Hypothalamus (tissue), 51 donors: Measurements from ENCODE around the gene MAP3K6.
A peak's percentile ranks its signal among the peaks of the same experiment; 100 is the strongest.

ENCODE experiments used
- DNase-seq, 51 donors: peaks; one replicate each; lab custom pipeline; 2025; lab: John Stamatoyannopoulos, UW

MAP3K6 gene

DNA sequence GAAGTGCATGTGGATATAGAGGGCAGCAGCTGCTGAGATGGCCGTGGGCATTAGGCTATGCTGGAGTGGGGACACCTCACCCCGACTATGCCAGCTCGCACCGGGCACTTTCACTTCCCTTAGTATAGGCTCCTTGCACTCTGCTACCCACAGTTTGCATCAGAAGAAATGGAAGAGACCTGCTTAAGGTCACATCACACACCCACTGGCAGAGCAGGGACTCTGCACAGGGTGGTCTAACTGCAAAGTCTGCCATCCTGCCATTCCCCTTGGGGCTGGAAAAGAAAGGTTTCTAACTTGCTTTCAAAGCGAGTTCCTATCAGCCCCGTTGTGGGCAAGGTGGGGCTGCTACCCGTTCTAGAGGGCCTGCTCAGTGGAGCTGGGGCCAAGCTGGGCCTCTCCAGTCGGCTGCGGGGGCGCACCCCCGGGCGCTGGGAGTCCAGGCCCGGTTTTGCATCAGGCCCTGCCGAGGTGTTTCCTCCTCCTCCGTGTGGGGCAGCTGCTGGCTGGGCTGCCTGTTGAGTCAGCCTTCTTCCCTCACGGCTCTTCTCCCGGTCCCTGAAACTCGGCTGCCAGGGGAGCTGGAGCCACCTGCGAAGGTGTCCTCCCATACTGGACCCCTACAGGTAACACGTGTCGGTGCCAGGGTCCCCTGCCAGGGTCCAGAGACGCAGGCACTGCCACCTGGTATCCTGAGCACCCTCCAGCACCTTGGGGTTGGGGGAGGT is 25.1 kb downstream of the MAP3K6 start, which contains the start of gene SYTL1:
Gene SYTL1, plus strand, starts transcription at position 498 of the 728 bp plus-strand sequence. CDS start 3,313 bp downstream, outside the sequence.
- DNase-seq, result peak in 1 of 51 donors; percentile 36

DNA sequence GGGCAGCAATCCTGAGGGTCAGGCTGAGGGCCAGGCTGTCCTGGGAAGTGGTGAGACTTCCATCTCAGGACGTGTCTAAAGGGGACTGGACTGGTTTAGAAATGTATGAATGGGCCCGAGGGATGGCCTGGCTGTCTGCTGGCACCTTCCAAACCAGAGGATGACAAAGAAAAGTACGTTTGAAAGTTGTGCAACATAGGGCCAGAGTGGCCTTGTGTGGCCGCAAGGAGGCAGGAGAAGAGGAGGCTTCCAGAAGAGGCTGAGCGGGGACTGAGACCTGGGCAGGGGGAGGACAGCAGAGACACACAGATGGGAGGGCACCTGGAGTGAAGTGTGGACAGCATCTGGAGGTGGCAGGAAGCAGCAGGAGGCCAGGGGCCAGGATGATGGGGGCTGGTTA is 27.5 kb downstream of the MAP3K6 start:
- no peak for DNase-seq

DNA sequence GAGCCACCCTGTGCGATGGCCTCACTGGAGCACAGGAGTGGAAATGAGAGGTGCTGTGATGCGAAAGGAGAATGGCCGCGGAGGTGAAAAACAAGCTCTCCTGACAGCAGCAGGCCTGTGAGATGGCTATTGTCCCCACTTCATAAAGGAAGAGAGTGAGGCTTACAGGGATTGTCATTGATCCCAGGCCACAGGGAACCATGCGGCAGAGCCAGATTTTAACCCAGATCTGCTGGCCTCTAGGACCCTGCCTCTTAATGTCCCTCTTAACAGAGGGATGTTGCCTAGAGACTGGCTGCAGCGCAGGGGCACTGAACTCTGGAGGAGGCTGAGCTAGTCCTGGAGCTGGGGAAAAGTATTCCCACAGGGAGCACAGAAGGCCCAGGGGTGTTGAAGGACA is 28.0 kb downstream of the MAP3K6 start:
- no peak for DNase-seq

DNA sequence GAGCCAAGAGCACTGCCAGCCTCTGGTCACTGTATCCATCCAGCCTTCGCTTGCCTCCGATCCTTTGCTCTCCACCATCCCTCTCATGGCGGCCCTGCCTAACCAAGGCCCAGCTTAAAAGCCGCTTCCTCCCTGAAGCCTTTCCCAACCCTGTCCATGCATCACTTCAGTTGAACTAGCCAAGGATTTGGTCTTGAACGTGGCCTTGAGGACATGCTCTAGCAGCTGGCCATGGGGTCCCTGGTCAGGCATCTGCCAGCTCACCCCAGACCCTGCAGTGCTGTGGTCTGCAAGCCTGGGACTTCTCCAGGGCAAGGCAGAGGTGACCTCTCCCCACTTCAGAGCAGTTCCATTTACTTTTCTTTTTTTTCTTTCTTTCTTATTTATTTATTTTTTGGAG is 30.0 kb downstream of the MAP3K6 start:
- no peak for DNase-seq

DNA sequence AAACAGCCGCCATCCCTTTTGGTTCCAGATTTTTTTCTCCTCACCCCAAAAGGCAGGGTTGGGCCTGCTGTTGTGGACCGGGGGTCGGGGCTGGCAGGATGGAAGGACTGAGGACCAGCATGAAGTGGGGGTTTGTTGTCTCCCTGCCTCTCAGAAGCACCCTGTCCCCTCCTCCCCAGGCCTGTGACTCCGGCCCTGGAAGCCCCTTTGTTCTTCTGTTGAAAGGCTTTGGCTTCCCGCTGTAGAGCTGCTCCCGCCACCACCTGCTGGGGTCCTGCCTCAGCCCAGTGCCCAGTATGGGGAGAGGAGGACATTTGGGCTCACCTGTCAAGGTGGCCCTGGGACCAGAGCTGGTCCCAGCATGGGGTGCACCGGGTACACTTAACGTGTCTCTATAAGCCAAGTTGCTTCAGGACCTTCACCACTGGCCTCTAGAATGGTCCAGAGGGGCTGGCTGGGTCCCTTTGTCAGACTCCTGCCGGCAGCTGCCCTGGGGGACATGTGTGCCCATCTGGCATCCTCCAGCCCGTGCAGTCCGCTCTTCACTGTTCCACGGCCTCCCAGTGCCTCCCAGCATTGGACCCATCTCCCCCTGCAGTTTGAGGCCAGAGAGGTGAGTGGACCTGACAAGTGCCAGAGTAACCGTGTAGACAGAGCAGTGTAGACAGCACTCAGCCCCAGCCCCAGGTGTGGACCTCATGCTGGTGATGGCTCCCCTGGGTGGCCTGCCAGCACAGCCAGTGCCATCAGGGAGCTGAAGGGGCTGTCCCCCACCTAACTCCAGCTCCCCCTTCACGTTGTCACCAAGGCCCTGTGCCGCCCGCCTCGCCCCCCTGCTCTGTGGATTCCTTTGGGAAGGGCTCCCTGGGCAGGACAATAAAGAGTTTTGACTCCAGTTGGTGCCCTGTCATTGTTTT is 31.0 kb downstream of the MAP3K6 start:
- no peak for DNase-seq

DNA sequence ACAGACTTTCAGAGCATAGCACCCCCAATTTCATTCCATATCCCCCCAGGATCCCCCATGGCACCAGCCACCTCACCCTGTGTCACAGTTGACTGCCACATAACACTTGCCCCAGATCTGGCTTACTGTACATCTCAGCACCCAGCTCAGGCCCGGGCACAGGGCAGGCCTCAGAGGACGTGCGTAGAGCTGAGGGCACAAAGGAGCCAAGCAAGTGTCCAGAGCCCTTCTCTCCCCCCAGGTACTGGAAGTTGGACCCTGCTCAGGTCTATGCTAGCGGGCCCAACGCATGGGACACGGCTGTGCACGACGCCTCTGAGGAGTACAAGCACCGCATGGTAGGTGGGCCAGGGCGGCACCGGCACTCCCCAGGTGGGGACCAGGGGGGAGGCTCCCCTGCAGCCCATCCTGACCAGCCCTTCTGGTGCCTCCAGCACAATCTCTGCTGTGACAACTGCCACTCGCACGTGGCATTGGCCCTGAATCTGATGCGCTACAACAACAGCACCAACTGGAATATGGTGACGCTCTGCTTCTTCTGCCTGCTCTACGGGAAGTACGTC is 33.0 kb downstream of the MAP3K6 start:
- no peak for DNase-seq

DNA sequence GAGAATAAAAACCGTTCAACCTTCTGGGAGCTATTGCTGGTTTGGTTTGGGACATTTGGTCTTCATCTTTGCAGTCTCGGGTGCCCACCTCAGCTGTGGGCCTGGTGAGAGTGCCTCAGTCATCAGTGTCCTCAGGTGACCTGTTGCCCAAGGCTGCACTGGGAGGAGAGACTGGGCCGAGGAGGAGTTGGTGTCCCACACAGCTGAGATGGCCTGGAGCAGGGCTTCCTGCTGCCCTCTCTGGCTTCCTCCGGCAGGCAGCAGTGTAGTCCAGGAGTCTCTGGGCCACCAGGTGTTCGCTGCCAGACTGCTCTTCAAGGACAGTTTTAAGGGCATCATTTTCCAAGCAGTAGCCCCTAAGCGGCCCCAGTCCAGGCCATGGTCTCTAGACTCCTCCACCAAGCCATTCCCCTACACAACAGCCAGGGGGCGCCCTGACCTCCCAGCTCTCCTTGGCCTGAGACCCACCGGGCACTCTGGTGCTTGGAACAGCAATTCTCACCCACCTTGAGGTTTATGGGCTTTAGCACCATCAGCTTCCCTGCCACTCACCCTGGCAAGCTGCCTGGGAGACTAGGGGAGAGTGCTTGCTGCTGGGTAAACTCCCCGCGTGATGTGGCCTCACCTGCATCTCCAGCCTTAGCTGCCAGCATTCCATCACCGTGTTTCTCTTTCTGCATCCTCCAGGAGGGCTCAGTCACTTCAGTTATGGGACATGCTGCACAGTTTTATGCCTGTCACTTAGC is 34.1 kb downstream of the MAP3K6 start:
- DNase-seq, result peak in 17 of 51 donors; percentile 7 to 47 (median 21)

DNA sequence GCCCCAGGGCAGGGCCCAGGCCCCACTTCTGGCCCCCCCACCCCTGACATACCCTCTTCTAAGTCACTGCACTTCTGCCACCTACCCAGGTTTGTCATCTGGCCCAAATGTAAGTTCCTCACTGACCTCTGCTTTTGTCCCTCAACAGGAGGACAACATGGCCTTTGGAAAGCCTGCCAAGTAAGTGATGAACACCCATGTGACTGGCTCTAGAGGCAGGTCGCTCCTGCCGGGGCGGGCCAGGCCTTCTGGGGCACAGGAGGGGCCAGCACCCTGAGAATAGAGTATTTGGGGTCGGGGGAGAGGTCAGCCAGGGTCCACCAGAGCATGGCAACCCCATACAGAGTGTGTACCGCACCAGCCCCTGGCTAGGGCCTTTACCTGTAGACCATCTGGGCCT is 34.8 kb downstream of the MAP3K6 start:
- DNase-seq, result no peak

DNA sequence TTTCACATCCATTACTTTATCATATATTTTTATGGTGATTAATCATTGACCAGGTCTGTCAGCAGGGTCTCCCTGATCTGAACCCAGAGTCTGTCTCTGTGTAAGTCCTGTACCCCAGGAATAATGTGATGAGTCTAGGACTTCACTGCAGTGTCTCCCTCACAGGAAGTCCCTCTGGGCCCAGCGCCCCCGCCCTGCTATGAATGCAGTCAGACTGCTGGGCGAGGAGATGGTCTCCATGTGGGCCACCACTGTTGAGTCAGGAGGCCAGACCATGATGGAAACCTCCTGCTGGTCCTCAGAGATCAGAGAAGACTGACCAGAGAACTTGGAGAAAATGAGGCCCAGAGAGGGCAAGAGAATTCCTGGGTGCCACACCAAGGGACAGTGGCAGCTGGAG is 35.3 kb downstream of the MAP3K6 start:
- no peak for DNase-seq

DNA sequence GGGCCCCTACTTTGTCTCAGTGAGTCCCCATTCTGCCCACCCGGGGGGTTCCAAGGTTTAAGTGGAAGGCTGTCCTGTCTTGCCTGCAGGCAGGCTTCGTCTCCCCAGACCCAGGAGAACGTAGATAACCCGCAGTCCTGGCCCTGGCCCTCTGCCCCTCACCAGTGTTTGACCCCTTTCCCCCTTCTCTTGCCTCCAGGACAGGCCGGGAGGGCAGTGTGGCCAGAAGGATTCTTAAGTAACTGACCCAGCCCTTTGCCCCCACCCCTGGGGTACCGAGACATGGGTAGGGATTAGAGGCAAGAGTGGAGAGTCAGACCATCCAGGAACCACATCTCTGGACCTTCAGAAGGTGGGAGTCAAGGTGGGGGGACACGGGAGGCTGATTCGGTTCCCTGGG is 36.0 kb downstream of the MAP3K6 start:
- DNase-seq, result no peak

DNA sequence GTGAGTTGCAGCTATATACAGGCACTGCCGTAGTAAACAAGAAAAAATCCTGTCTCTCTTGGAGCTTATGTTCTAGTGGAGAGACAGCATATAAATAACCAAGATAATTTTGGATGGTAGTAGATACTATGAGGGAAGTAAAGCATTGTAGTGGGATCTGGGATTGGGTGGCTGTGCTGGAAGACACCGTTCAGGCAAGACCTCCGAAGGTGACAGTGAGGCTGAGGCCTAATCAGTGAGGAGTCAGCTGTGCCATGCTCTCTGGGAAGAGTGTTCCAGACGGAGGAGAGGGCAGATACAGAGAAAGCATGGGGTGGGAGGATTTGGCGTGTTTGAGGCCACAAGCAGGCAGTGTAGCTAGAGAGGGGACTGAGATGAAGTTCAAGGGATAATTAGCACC is 38.8 kb downstream of the MAP3K6 start:
- no peak for DNase-seq

DNA sequence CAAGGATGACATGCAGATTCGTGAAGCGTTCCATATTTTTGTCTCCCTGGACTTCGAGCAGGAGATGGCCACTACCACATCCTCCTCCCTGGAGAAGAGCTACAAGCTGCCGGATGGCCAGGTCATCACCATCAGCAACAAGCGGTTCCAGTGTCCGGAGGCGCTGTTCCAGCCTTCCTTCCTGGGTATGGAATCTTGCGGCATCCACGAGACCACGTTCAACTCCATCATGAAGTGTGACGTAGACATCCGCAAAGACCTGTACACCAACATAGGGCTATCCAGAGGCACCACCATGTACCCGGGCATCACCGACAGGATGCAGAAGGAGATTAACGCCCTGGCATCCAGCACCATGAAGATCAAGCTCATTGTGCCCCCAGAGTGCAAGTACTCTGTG is 41.5 kb downstream of the MAP3K6 start:
- no peak for DNase-seq

DNA sequence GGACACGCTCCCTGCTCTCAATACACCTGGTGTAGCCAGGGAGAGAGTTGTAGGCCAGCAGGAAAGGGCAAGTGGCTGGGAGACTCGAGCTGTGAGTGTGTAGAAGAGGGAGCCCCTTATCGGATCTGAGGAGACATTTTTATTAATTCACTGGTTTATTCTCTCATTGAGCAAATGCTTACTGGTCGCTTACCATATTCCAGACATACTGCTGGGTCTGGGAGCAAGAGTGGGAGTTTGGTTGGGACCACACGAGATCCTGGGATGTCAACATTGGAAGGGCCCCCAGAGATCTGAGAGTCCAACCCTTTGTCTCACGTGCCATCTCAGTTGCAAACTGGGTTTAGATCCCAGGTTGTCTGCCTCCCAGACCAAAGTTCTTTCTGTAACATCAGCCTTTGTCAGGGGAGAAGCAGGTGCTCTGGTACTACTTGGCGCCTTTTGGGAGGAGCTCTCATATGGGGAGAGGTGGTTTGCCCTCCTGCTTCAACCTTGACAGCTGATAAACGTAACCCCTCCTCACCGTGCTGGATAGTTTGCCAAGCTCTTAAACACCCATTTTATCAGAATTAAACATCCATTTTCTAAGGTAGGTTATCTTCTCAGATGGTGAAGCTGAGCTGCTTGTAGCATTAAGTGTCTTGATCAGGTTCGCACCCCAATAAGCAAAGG is 44.1 kb downstream of the MAP3K6 start:
- no peak for DNase-seq

DNA sequence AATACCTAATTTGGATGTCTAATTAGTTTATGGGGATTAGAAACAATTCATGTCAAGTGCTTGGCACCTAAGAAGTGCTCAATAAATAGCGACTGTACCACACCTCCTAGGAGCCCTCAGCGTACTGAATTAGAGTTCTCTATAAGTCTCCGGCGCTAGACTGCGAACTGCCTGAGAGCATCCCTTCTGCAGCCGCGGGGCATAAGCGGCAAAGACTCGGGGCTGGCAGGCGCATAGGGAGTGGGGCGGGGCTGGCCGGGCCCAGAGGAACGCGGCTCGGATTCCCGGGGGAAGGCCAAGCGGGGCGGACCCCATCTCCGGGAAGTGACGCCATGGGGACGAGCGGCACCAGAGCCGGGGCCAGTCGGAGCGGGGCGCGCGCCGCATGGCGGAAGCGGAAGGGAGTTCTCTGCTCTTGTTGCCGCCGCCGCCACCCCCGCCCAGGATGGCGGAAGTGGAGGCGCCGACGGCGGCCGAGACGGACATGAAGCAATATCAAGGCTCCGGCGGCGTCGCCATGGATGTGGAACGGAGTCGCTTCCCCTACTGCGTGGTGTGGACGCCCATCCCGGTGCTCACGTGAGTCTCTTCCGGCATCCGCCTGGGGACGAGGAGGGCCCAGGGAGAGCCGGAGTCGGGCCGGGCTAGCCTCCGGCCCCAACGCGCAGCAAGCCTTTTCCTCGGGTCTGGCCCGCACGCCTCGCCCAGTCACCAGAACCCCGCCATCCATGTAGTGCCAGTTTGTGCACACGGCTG is 44.8 kb downstream of the MAP3K6 start, which contains the start of gene TMEM222:
Gene TMEM222, plus strand, starts transcription at position 351 of the 756 bp plus-strand sequence. Its CDS starts 35 bp downstream, at position 386.
- peak; percentile 75 to 99 (median 97) for DNase-seq

DNA sequence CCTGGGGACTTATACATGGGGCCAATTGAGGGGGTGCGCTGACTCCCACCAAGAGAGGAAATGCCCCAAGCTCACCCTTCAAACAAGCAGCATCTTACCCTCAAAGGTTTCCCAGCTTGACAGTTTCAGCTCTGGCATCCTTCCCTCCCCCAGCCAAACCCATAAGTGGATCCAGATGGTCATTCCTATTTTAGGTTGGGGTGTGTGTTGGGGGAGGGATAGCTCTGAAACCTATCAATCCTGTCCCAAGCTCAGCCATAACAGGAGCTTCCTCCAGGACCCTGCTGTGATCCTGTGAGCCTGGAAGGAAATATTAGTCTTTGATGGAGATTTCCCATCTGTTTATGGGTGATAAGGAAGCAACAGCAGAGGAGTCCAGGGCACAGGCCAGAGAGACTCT is 48.2 kb downstream of the MAP3K6 start:
- DNase-seq, result no peak

DNA sequence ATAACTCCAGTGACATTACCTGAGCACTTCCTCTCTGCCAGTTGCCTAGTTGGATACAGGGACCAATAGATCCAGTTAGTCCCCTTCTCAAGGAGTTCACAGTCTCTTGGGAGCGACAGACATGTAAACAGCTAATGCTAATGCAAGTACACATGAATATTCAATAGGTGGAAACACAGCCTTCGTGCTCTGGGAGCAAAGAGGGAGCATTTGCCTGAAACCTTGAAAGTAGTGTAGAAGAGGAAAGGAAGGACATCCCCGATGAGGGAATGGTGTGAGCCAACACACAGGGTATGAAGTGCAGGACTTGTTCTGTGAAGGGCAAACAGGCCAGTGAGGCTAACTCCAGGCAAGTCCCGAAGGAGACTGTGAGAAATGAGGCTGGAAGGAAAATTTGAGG is 48.6 kb downstream of the MAP3K6 start:
- no peak for DNase-seq

DNA sequence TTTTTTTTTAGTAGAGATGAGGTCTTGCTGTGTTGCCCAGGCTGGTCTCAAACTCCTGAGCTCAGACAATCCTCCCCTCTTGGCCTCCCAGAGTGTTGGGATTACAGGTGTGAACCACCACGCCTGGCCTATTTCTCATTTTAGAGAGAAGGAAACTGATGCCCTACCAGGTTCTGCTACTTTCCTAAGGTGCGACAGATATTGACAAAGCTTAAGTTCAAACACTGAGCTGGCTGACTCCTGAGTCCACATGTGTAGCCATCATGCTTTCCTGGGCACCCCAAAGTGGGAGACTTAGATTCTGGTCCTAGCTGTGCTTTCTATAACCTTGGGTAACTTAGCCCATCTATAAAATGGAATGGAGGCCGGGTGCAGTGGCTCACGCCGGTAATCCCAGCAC is 49.9 kb downstream of the MAP3K6 start:
- no peak for DNase-seq

DNA sequence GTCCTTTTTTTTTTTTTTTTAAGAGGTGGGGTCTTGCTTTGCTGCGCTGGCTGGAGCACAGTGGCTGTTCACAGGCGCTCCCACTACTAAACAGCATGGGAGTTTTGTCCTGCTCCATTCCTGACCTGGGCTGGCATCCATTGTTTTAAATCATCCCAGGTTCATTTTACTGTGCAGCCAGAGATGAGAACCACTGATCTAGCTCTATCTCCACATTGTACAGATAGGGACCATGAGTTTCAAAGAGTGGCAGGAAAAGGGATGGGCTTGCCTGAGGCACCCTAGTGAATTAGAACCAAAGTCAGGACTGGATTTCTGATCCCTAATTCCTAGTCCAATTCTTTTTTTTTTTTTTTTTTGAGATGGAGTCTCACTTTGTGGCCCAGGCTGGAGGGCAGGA is 52.0 kb downstream of the MAP3K6 start:
- DNase-seq, result no peak

DNA sequence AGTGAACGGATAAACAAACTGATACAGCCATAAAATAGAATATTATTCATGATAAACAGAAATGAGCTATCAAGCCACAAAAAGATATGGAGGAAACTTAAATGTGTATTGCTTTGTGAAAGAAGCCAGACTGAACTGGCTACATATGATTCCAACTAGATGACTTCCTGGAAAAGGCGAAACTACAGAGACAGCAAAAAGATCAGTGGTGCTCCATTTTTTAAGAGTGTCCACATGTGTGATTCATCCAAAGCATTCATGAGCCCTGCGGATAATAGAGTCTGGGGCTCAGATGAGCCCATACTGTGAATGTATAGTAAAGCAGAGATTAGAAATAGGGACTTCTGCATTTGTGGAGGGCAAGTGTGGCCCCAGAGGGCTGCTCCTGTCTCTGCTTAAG is 52.6 kb downstream of the MAP3K6 start:
- DNase-seq, result no peak
